Astrocyte of the hippocampus (primary cell): ENCODE measurements around the gene JPH3.
"Not testable (repeated sequence)": the region's sequence is repeated elsewhere in the genome, so short reads cannot be mapped to it uniquely, and the experiment has no call there.

Experiments
- DNase-seq: peaks from one replicate; pipeline ENCODE4 v3.0.0; 2011; ENCODE audit warnings: low read depth, low spot score

Gene JPH3

GRCh38 chr16:87713451-87714229, 111.3 kb downstream of the JPH3 start:
- DNase-seq, result no peak

DNA sequence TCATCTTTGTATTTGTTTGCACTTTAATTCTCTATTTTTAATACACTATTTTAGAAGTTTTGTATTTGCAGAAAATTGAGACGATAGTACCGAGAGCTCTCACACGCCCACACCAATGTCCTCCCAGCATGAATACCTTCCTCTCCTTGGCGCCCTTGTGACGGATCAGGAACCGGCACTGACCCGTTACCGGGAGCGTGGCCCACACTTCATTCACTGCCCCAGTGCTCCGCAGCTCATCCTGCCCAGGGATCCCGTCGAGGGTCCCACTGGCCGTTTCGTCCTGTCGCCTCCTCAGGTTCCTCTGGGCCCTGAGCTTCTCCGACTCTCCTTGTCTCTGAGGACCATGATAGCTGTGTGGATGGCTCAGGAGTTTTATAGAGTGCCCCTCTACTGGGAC, 112.9 kb downstream of the JPH3 start:
- no peak for DNase-seq

DNA sequence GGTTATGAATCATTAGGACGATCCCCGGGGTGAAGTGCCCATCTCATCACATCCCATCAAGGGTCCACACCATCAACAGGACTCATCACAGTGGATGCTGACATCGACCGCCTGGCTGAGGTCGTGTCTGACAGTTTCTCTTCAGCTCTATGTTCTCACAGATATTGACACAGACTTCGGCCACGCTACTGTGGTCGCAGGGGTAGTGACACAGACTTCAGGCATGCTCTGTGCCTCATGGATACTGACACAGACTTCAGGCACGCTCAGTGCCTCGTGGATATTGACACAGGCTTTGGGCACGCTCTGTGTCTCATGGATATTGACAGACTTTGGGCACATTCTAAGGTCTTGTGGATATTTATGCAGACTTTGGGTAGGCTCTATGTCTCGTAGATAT, 113.3 kb downstream of the JPH3 start:
- peak; percentile 41 for DNase-seq

GRCh38 chr16:87718831-87719230, 116.5 kb downstream of the JPH3 start:
- not testable (repeated sequence) for DNase-seq

DNA sequence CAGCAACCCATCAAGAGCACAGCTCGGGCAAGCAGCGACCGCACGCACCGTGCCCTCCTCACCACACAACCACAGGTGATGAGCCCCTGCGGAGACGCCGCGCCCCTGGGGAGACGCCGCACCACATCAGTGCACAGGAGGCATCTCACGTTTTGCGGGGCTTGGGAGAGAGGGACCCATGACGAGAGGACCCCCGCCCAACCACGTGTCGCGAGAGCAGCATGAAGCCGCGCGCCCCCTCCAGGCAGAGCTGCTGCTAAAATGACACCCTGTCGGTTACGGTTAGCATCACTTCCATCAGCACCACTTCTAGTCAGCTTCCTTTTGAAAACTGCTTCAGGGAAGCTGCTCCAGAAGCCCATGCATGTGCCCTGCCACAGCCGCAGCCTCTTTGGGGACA, 118.1 kb downstream of the JPH3 start:
- no peak for DNase-seq

GRCh38 chr16:87721622-87722585, 119.6 kb downstream of the JPH3 start:
- no peak for DNase-seq

- DNase-seq, result no peak
These were observed 120.4 kb downstream of the JPH3 start for GRCh38 chr16:87722590-87723225.

- DNase-seq, result peak; percentile 94
These were observed 120.9 kb downstream of the JPH3 start for GRCh38 chr16:87723226-87723623.

- DNase-seq, result no peak
These were observed 122.4 kb downstream of the JPH3 start for GRCh38 chr16:87724490-87725291.

GRCh38 chr16:87725596-87726235, 123.4 kb downstream of the JPH3 start:
- peak; percentile 82 for DNase-seq

GRCh38 chr16:87726577-87726976, 124.3 kb downstream of the JPH3 start:
- not testable (repeated sequence) for DNase-seq

DNA sequence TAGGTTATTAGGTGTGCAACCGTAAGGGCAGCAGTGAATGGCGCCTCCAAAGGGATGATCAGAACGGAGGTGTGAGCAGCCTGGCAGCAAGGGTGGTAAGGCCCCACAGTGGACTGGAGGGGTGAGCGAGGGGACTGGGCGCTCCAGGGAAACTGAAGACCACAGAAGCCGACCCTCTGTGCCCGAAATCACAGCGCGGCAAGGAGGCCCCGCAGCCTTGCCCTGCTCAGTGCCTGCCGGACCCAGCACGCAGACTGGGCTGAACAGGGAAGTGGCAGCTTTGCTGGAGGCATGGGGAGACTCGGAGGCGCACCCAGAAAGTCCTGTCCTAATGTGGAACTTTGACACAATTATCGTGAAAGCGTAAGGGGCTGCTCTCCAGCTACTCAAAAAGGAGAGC, 125.0 kb downstream of the JPH3 start:
- no peak for DNase-seq

- peak; percentile 63 for DNase-seq
These were observed 125.7 kb downstream of the JPH3 start for GRCh38 chr16:87728026-87728425.

GRCh38 chr16:87729266-87729954, 127.1 kb downstream of the JPH3 start:
- no peak for DNase-seq

GRCh38 chr16:87731607-87732006, 129.3 kb downstream of the JPH3 start:
- no peak for DNase-seq

- DNase-seq, result no peak
These were observed 130.9 kb downstream of the JPH3 start for GRCh38 chr16:87733190-87733589.

DNA sequence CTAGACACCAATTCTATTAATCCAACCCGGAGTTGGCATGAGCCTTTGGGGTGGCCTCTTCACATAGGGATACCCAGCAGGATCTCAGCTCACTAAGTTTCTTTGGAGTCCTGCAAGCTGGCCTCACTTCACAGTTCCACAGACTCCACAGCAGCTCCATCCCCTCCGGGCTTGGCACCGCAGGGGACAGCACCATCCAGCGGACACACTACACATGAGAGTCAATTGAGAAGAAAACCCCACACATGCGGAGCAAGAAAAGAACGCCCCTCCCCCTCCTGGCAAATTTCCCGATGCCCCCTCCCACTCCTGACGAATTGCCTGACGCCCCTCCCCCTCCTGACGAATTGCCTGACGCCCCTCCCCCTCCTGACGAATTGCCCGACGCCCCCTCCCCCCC, 132.3 kb downstream of the JPH3 start:
- DNase-seq, result no peak

GRCh38 chr16:87735270-87736007, 133.1 kb downstream of the JPH3 start:
- DNase-seq, result peak; percentile 41

DNA sequence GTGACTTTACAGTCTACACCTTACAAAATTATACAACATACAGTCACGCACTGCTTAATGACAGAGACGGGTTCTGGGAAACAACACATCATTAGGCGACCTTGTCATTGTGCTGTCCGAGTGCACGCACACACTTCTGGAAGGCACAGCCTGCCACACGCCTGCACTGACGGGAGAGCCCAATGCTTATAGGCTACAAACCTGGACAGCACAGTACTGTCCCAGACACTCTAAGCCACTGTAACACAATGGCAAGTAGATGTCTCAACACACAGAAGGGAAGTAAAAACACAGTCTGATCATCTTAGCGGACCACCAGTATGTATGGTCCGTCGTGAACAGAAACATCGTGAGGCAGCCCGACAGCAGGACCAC, 133.7 kb downstream of the JPH3 start:
- no peak for DNase-seq

DNA sequence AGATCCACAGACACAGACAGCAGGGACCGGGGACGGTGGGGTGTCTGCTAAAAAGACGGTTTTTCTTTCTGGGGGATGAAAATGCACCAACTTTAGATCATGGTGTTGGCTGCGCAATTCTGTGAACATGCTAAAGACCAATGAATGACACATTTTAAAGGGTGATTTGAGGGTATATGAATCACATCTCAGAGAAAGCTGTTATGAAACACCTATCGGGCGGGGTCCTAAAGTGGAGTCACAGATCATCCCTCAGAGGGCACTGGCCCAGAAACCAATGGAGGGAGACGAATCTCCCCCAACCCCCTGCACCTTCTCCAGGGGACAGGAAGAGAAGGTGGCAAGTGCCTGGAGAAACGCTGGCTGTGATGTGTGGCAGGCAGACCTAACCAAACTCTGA, 137.5 kb downstream of the JPH3 start:
- no peak for DNase-seq
